Mucosa of descending colon (tissue), 3 donors: ENCODE data around the gene TBXAS1. TPM values are rescaled to one million over a fixed set of nuclear protein-coding genes. Genes with fewer than 3 reads are reported as not detected.

Experiments used
- ATAC-seq: fragments of 200-7000 bp; cut with Tn5 transposase; one replicate; pipeline ENCODE4 v1.9.1; 2020; ENCODE audit warnings: mild to moderate bottlenecking, moderate library complexity
- DNase-seq, 3 donors: peaks; one replicate each; pipeline ENCODE4 v3.0.0-alpha.2; 2020
- H3K36me3 ChIP-seq: fragments of 200-600 bp; one replicate; pipeline ENCODE4 v1.8.0; 2021; ENCODE audit warnings: low read depth, mild to moderate bottlenecking
- H3K4me1 ChIP-seq: fragments of 200-600 bp; one replicate; pipeline ENCODE4 v1.8.0; 2021; ENCODE audit warnings: low read depth, mild to moderate bottlenecking
- H3K4me3 ChIP-seq: fragments of 200-600 bp; one replicate; pipeline ENCODE4 v1.8.0; 2021; ENCODE audit warnings: mild to moderate bottlenecking
- H3K9me3 ChIP-seq: fragments of 200-600 bp; one replicate; pipeline ENCODE4 v1.8.0; 2021; ENCODE audit warnings: mild to moderate bottlenecking
- intact Hi-C, 2 donors: fragments of 100-400 bp; cut with DNase I in 1 of 2; cut with micrococcal nuclease in 1 of 2; formaldehyde crosslinking; loops; one replicate each; pipeline versions ENCODE4 v1.11.0 to v1.11.1; 2022; cut with DNase I, micrococcal nuclease
- total RNA-seq, 3 donors: library from RNA; stranded (reverse); fragmentation: NEBNext Ultra II Directional in 2 of 3; extraction: Animal tissue kit (Norgen Biotek cat#: 25700) in 2 of 3; gene quantifications; one replicate each; pipeline versions ENCODE4 v1.2.1 to v1.2.4, GENCODE V29; 2021 to 2023
- TF ChIP-seq, protein P1 (sequence below): fragments of 200-600 bp; IDR thresholded peaks from one replicate; pipeline ENCODE4 v1.8.0; 2022; ENCODE audit warnings: antibody characterized with exemption, mild to moderate bottlenecking
- donor health status: DM: no; HTN: no; CAD: no; lungs with moderate emphysema.
- donor health status: DM: no; HTN: no; CAD: no.
- donor health status: DM: no; HTN: yes; CAD: no.

The TBXAS1 gene
- total RNA-seq, 3 donors from 2014 or later, result 9.4 to 15.6 (median 9.7) TPM

- Histone ChIP-seq H3K36me3 (no peaks in the 10 kb centered on the region), H3K4me1 (no peaks in the 10 kb centered on the region), H3K9me3 (no peaks in the 10 kb centered on the region), H3K4me3 (no peak overlapping the region)
- TF ChIP-seq, protein P1, sequence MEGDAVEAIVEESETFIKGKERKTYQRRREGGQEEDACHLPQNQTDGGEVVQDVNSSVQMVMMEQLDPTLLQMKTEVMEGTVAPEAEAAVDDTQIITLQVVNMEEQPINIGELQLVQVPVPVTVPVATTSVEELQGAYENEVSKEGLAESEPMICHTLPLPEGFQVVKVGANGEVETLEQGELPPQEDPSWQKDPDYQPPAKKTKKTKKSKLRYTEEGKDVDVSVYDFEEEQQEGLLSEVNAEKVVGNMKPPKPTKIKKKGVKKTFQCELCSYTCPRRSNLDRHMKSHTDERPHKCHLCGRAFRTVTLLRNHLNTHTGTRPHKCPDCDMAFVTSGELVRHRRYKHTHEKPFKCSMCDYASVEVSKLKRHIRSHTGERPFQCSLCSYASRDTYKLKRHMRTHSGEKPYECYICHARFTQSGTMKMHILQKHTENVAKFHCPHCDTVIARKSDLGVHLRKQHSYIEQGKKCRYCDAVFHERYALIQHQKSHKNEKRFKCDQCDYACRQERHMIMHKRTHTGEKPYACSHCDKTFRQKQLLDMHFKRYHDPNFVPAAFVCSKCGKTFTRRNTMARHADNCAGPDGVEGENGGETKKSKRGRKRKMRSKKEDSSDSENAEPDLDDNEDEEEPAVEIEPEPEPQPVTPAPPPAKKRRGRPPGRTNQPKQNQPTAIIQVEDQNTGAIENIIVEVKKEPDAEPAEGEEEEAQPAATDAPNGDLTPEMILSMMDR, result no peak
- DNase-seq (no peak), ATAC-seq (no peak)
- intact Hi-C loops, result no loop called here
Measured at GRCh38 chr7:139876622-139877283, 47.7 kb downstream of the TBXAS1 start.

GRCh38 chr7:139883814-139884213 is 54.8 kb downstream of the TBXAS1 start:
- H3K4me1 ChIP-seq, result no peaks in the 10 kb centered on the region
- H3K4me3 ChIP-seq, result no peak overlapping the region
- intact Hi-C loops, result no loop called here
- ATAC-seq (no peak), DNase-seq (no peak)
- H3K36me3 ChIP-seq, result no peaks in the 10 kb centered on the region
- TF ChIP-seq, protein P1, result no peak
- no peaks in the 10 kb centered on the region for H3K9me3 ChIP-seq

DNA sequence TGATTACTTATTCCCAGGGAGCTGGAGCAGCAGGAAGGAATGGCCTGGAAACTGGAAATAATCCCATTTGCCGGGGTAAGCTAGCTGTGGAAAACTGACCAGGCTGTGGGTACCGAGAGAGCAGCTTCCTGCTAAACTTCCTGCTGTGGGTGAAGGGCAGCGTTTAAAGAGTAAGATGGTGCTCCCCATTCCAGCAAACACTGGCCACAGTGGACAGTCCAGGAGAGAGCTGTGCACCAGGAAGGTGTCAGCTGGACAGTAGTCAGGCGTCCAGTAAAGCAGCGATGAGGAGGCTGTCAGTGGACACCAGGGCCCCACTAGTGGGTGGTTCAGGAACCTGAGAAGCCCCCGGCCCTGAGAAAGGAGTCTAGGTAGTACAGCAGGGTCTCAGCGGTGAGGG is 55.4 kb downstream of the TBXAS1 start:
- Histone ChIP-seq H3K4me1 (no peaks in the 10 kb centered on the region), H3K36me3 (no peaks in the 10 kb centered on the region), H3K9me3 (no peaks in the 10 kb centered on the region), H3K4me3 (no peak overlapping the region)
- TF ChIP-seq, protein P1, result no peak
- no peak for ATAC-seq
- DNase-seq, result no peak
- intact Hi-C loops, result no loop called here

- Histone ChIP-seq H3K9me3 (no peaks in the 10 kb centered on the region), H3K4me3 (no peak overlapping the region), H3K36me3 (no peaks in the 10 kb centered on the region), H3K4me1 (no peaks in the 10 kb centered on the region)
- TF ChIP-seq, protein P1, result no peak
- DNase-seq (no peak), ATAC-seq (no peak)
- intact Hi-C loops, result no loop called here
Measured at GRCh38 chr7:139885511-139885910, 56.4 kb downstream of the TBXAS1 start.

GRCh38 chr7:139886206-139886605 is 57.1 kb downstream of the TBXAS1 start:
- intact Hi-C loops, result no loop called here
- no peak for DNase-seq
- TF ChIP-seq, protein P1, result no peak

GRCh38 chr7:139886899-139887298 is 57.8 kb downstream of the TBXAS1 start:
- no peak overlapping the region for H3K4me3 ChIP-seq
- no peak for DNase-seq
- H3K36me3 ChIP-seq, result no peaks in the 10 kb centered on the region
- ATAC-seq, result no peak
- no peaks in the 10 kb centered on the region for H3K4me1 ChIP-seq
- intact Hi-C loops, result no loop called here
- TF ChIP-seq, protein P1, result no peak
- no peaks in the 10 kb centered on the region for H3K9me3 ChIP-seq

More at GRCh38 chr7:139886206-139886605, 57.1 kb downstream of the TBXAS1 start:
- Histone ChIP-seq H3K36me3 (no peaks in the 10 kb centered on the region), H3K9me3 (no peaks in the 10 kb centered on the region), H3K4me1 (no peaks in the 10 kb centered on the region), H3K4me3 (no peak overlapping the region)
- no peak for ATAC-seq
